ENCODE data around the gene LBH. TPM values are rescaled to one million over a fixed set of nuclear protein-coding genes. Genes with fewer than 3 reads are reported as not detected.

The LBH gene
- total RNA-seq, 4 donors from 2014 or later: 7.0 to 37.8 (median 16.3) TPM

GRCh38 chr2:30226144-30227032, 4.9 kb upstream of the LBH start:
- in situ Hi-C loops (cut with MboI; ENCODE audit: low pct_ligation_motif_present in 1 of 4, low pct_unique_long_range_greater_than_20kb in 1 of 4, low sequenced_read_pairs in 3 of 4): loop anchor here in 2 of 4 donors (25.0 kb wide), 2 partner anchors 186 to 211 kb away; partner anchors contain the start of gene LCLAT1 (in 1 of the 2)
- Histone ChIP-seq H3K4me1 (peaks cover 12 to 41% (median 21%) of the 10 kb centered on the region in 4 donors), H3K36me3 (no peaks in the 10 kb centered on the region), H3K9me3 (no peaks in the 10 kb centered on the region), H3K27ac (peak overlapping the region; percentile 67 to 80 (median 77)), H3K4me3 (no peak overlapping the region), H3K27me3 (peaks cover 12% of the 10 kb centered on the region)
- WGBS, 2 donors (ENCODE audit: low coverage in 1 of 2): 69 to 74% methylated on average over 7 to 10 of the region's 10 CpGs
- no peak for TF ChIP-seq EP300 (IDR thresholded peaks at IDR 0.05; ENCODE audit: low read depth)
- no peak for TF ChIP-seq POLR2A (IDR thresholded peaks at IDR 0.05)
- TF ChIP-seq POLR2AphosphoS5 (IDR thresholded peaks at IDR 0.05): no peak
- TF ChIP-seq, protein P1, sequence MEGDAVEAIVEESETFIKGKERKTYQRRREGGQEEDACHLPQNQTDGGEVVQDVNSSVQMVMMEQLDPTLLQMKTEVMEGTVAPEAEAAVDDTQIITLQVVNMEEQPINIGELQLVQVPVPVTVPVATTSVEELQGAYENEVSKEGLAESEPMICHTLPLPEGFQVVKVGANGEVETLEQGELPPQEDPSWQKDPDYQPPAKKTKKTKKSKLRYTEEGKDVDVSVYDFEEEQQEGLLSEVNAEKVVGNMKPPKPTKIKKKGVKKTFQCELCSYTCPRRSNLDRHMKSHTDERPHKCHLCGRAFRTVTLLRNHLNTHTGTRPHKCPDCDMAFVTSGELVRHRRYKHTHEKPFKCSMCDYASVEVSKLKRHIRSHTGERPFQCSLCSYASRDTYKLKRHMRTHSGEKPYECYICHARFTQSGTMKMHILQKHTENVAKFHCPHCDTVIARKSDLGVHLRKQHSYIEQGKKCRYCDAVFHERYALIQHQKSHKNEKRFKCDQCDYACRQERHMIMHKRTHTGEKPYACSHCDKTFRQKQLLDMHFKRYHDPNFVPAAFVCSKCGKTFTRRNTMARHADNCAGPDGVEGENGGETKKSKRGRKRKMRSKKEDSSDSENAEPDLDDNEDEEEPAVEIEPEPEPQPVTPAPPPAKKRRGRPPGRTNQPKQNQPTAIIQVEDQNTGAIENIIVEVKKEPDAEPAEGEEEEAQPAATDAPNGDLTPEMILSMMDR (IDR thresholded peaks at IDR 0.05): no peak
- DNase-seq: no peak
- intact Hi-C loops (cut with DNase I; ENCODE audit: low total_unique reads): no loop called here

DNA sequence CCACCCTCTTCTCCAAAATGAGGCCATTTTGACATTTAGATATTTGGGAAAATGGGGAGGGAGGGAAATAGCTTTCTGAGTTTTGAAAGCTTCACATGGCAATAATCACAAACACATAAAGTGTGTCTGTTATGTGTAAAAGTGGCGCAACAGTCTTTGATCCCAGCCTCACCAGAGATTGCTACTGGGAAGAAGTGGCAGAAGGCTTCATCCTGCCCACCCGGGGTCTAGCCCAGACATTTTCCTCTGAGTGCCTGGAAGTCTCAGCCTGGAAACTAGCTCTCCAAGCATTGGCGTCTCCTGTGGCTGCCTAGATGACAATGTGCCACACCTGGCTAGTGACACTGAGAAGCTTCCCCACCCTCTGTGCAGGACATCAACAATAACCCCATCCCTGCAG, 1.7 kb upstream of the LBH start:
- no peak overlapping the region for H3K4me3 ChIP-seq
- in situ Hi-C loops (cut with MboI; ENCODE audit: low pct_ligation_motif_present in 1 of 4, low pct_unique_long_range_greater_than_20kb in 1 of 4, low sequenced_read_pairs in 3 of 4) (loop anchor here in 2 of 4 donors (25.0 kb wide), 2 partner anchors 183 to 208 kb away; partner anchors contain the start of gene LCLAT1 (in 1 of the 2)), intact Hi-C loops (cut with DNase I; ENCODE audit: low total_unique reads) (no loop called here)
- H3K9me3 ChIP-seq: no peaks in the 10 kb centered on the region
- peaks cover 41% of the 10 kb centered on the region for H3K27me3 ChIP-seq
- TF ChIP-seq, protein P1 (IDR thresholded peaks at IDR 0.05): no peak
- no peak for TF ChIP-seq EP300 (IDR thresholded peaks at IDR 0.05; ENCODE audit: low read depth)
- TF ChIP-seq POLR2AphosphoS5 (IDR thresholded peaks at IDR 0.05): no peak
- H3K27ac ChIP-seq: peak overlapping the region in 3 of 4 donors; percentile 15 to 92 (median 85)
- H3K36me3 ChIP-seq: no peaks in the 10 kb centered on the region
- peaks cover 6 to 59% (median 40%) of the 10 kb centered on the region in 4 donors for H3K4me1 ChIP-seq
- WGBS, 2 donors (ENCODE audit: low coverage in 1 of 2): 87% methylated on average over 3 of the region's 3 CpGs; no CpG with 5 or more reads in 1 of the 2 donors
- no peak for DNase-seq

DNA sequence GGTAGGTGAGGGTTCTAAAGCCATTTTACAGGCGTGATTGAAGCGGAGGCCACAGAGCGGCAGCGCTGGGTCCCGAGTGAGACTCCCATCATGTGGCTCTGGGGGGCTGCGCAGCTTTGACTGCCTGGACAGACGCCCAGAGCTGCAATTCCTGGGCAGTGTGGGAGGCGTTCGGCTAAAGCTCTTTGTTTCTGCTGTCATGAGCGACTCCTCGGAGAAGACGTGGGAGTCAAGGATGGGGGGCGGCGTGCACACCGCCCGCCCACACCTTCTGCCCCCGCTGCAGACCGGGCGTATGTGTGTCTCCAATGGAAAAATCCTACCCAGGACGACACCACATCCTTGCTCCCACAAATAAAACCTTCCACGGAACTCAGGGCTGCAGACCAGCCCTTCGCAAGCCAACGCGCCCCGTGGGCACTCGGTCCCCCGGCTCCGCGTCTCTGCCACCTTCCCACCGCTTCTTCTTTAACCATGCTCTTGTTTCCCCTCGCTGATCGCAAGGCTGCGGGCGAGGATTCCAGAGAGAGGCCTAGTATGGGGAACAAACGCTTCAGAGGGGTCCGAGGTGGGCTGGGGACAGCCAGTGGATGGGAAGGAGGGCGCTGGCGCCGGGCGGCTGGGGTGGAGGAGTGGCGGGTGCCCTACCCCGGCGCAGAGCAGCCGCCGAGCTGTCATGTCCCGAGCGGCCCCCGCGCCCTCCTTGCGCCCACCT, 680 bp upstream of the LBH start:
- in situ Hi-C loops (cut with MboI; ENCODE audit: low pct_ligation_motif_present in 1 of 4, low pct_unique_long_range_greater_than_20kb in 1 of 4, low sequenced_read_pairs in 3 of 4): loop anchor here in 2 of 4 donors (25.0 kb wide), 2 partner anchors 182 to 207 kb away; partner anchors contain the start of gene LCLAT1 (in 1 of the 2)
- TF ChIP-seq POLR2AphosphoS5 (IDR thresholded peaks at IDR 0.05) (no peak), POLR2A (IDR thresholded peaks at IDR 0.05) (no peak), EP300 (IDR thresholded peaks at IDR 0.05; ENCODE audit: low read depth) (no peak)
- TF ChIP-seq, protein P1 (IDR thresholded peaks at IDR 0.05): no peak
- Histone ChIP-seq H3K9me3 (no peaks in the 10 kb centered on the region), H3K36me3 (no peaks in the 10 kb centered on the region), H3K27me3 (peaks cover 46% of the 10 kb centered on the region), H3K4me1 (peaks cover 11 to 52% (median 30%) of the 10 kb centered on the region in 4 donors), H3K4me3 (peak overlapping the region; percentile 41 to 81 (median 70)), H3K27ac (peak overlapping the region; percentile 85 to 92 (median 90))
- intact Hi-C loops (cut with DNase I; ENCODE audit: low total_unique reads): no loop called here
- 11 to 16% methylated on average over 7 to 46 of the region's 50 CpGs for WGBS, 2 donors (ENCODE audit: low coverage in 1 of 2)
- no peak for DNase-seq
